GM19193 (cell line): ENCODE results near the gene EPHA7.

Experiments
- POLR2A ChIP-seq: IDR thresholded peaks from 4 replicates; pipeline ENCODE4 v1.6.1; 2011; ENCODE audit not compliant: insufficient read depth, insufficient read length; ENCODE audit errors: extremely low read depth

The EPHA7 gene

DNA sequence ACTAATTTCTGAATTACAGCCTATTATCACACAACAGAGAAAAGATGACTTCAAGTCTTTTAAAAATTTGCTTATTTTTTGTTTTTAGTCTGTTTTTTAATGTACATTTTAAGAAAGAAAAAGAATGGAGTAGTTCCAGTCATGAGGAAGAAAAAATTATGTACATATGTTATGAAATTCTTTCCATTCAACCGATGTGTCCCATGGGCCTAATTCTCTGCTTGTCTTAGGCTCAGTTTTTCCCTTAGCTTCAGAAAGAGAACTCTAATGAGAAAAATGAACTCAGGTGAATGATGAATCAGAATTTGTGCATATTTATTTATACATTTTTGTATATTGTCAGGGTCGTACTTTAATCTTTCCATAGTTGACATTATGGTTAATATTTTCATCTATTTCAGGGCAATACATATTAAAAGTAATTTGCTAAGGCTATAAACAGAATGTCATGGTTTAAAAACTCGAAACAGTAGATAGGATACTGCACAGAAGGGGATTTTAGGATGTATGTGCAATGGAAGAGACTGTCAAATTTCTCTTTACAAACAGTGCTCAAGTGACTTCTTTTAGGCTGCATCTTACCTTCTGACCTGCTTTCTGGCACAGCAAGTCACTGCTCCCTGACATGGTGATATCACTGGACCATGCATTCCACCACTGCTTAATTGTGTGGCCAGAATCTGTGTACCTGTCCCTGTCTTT, 153.1 kb downstream of the EPHA7 start:
- no peak for TF ChIP-seq POLR2A

DNA sequence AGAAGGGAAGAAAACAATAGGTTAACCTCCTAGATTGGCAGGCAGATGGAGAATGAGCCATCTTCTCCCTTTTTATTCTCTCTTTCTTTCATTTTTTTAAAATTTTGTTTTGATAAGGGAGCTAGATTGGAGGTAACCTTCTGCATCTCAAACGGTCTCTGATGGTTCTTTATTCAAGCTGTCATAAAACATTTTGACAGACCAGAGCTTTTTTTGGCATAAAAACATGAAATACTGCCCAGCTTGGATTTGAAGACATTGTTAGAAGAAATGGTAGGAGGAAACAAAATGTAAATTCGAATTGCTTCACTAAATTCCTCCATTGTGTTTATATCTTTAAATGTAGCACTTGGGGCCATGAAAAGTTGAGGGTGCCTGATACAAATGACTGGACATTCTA, 158.5 kb downstream of the EPHA7 start:
- no peak for TF ChIP-seq POLR2A

DNA sequence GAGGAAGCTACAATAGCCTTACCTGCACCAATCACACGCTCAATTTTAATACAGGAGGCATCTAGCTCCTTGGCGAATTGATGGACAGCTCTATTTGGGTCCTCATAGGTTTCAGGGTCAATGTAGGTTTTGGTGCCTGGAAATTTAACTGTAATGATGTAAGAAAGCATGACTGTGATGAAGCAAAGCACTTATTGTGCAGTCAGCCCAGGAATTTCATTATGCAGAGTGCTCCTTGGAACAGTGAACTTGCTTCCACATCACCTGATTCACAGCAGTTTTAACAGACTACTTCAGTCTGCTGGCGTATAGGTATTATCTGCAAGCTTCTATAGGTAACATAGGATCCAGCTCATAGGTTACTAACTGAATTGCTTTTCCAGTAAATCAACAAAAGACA, 160.0 kb downstream of the EPHA7 start:
- no peak for TF ChIP-seq POLR2A

GRCh38 chr6:93252930-93253329, 166.4 kb downstream of the EPHA7 start:
- TF ChIP-seq POLR2A: no peak

DNA sequence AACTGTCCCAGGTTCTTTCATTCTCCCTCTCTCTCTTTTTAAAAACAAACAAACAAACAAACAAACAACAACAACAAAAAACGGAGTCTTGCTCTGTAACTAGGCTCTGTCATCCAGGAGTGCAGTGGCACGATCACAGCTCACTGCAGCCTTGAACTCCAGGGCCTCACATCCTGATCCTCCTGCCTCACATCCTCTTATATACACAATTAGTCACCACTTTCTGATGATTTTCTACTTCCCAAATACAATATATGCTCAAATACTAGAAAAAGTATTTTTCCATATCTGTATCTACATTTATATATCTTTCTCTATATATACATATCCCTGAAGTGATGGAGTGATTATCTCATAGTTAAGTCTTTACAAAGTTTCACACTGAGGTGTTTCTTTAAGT, 170.7 kb downstream of the EPHA7 start:
- no peak for TF ChIP-seq POLR2A

DNA sequence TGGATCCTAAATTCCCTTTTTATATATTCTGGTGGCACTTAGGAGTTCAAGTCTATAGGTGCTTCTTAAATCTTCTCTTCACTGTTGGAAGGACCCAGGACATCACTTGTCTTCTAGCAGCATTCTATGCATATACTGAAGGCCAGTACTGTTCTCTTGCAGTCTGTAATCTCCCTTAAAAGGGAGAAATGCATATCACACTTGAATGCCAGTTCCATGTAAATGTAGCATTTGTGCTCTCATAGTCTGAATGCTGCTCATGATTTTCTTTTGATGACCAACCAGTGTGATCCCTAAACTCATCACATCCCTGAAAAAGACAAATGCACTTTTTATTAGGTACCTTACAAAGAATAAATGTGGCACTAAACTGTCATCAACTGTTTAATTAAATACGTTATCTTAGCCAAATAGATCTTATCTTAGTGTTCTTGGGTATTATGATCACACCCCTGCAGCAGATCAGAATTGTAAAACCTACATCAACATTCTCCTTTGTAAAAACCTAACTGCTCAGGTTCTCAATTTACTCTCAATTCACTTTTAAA, 176.1 kb downstream of the EPHA7 start:
- TF ChIP-seq POLR2A: no peak

DNA sequence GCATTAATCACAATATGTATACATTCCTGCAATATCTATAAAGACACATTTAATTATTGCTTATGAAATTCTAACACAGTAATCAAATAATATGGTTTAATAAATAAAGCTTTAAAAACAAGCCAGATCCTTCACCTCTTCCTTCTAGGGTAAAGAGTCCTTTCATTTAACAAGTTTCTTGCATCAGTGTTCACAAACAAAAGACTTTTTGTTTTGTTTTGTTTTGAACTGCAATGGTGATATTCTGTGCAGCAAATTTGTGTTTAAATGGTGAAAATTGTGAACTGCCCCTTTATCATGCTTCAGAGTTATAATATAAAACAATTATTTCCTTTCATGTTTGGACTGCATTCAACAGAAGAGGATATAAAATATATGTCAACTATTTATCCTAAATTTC, 177.3 kb downstream of the EPHA7 start:
- TF ChIP-seq POLR2A: no peak

- TF ChIP-seq POLR2A: no peak
These were observed 180.7 kb downstream of the EPHA7 start for GRCh38 chr6:93238632-93239031.

- no peak for TF ChIP-seq POLR2A
These were observed 183.6 kb downstream of the EPHA7 start for GRCh38 chr6:93235775-93236174.

- TF ChIP-seq POLR2A: no peak
These were observed 192.5 kb downstream of the EPHA7 start for GRCh38 chr6:93226822-93227221.

DNA sequence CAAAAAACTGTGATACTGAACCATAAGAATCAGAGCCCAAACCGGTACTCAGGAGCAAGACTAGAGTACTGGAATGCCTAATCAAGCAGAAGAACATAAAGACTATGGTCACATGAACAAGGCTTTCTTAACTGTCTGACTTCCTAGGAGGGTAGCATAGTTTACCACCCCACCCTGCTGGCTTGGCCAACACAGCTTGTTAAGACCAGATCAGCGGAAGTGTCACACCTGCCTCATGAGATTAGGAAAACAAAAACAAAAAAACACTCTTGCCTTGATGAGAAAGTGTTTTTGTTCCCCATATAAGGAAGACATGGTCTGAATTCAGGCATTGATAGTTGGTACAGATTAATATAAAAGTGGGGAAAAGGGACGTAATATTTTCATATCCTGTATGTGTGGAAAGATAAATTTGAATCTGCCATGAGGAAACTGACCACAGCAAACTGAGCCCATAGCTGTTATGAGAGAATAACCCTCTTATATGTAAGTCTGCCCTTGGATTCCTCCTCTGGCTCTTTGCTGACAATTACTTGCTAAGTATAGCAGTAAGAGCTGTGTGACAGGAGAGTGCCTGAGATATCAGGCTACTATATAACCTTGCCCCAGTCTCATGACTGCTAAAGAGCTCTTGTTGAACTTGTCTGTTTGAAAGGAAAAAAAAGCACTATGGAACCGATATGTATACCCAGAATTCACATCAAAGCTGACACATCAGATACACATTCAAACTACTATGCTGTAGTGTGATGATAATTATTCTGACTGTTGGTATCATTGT, 197.1 kb downstream of the EPHA7 start:
- TF ChIP-seq POLR2A: no peak

DNA sequence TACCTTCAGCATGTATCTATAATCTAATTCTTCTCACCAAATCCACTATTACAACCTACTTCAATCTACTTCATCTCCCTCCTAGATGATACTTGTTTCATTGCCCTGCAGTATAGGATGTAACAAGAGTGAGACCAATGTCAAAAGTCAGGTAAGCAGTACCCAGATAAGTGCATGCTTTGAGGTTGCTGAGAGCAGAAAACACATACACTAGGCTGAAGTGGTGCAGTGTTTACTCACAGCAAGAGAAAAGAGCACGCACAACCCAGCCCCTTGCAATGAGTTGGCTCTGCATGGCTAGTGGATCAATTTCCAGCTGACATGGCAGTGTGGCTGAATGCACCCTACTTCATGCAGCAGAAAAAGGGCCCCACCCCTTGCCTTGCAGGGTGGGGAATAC, 199.9 kb downstream of the EPHA7 start:
- TF ChIP-seq POLR2A: no peak

- no peak for TF ChIP-seq POLR2A
These were observed 201.3 kb downstream of the EPHA7 start for GRCh38 chr6:93218096-93218495.

DNA sequence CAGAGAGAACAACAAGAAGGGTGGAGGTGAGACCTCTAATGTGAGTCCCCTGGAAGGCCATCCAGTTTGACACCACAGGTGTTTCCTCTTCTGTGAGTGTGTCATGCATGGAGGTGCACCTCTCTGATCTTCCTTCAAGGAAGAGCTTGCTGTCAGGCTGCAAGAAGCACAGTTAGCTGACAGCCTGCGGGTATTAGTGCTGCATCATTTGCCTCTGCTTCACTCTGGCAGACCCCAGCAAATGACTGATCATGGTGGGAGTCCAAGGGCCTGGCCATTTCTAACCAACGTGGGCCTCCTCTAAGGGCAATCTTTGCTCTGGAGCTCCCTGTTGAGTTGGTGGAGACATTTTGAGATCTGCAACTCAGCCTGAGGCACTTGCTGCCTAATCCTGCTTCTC, 206.3 kb downstream of the EPHA7 start:
- TF ChIP-seq POLR2A: no peak

- no peak for TF ChIP-seq POLR2A
These were observed 208.5 kb downstream of the EPHA7 start for GRCh38 chr6:93210908-93211307.

DNA sequence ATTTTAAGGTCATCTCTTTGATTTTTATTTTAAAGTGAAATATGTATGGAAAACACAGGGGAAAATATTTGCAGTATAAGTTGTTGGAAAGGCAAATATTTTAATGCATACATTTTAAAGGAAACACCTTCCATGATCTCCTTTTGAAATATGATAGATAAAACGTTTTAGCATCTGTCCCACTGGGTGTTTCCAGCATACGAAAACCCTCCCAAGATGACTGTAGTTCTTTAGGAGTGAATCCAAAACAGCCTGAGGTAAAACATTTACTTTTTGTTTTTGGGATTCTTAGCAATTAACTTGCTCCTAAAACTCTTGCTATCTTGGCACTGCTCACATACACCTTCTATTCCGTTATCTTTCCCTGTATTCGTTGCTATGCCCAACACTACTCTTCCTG, 210.0 kb downstream of the EPHA7 start:
- TF ChIP-seq POLR2A: no peak
